Activated T-helper 1 cell treated with Interleukin-2 at 50 U/mL for 16 hours (primary cell): ENCODE results near the gene PGAM5.
"Not testable (repeated sequence)": the region's sequence is repeated elsewhere in the genome, so short reads cannot be mapped to it uniquely, and the experiment has no call there.

ENCODE experiments used
- DNase-seq: peaks from one replicate; pipeline ENCODE4 v3.0.0-alpha.2; 2020; ENCODE audit warnings: low read depth

Gene PGAM5

GRCh38 chr12:132753670-132754069, 43.0 kb downstream of the PGAM5 start:
- DNase-seq: not testable (repeated sequence)

DNA sequence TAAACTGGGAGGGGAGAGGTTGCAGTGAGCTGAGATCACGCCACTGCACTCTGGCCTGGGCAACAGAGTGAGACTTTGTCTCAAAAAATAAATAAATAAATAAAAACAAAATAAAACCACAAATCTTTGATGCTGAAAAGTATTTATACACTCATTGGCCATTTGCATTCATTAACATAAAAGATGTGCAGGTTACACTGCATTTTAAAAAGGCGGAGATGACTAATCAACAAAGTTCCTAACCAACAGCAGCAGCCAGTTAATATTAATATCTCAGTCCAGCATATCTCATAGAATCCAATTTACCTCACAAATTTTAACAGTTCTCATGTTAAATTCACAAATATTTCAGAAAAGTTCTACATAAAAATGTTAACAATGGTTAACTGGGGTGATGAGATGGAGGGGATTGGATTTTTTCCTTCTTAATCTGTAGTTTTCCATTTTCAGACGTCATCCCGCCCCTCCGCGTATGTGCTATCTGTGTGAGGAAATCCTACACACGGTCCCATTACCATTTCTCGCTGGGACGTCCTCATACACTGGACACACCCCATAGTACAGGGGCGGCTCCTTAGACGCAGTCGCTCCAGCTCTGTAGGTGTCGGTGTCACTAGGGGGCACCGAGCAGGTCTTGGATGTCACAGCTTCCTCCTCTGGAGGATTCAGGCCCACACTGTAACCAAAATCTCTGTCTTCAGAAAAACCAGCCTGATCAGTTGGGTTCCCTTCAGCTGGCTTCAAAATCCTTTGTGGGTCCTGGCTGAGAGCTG, 43.7 kb downstream of the PGAM5 start:
- no peak for DNase-seq

- not testable (repeated sequence) for DNase-seq
Observed at GRCh38 chr12:132758825-132759224, 48.2 kb downstream of the PGAM5 start.

DNA sequence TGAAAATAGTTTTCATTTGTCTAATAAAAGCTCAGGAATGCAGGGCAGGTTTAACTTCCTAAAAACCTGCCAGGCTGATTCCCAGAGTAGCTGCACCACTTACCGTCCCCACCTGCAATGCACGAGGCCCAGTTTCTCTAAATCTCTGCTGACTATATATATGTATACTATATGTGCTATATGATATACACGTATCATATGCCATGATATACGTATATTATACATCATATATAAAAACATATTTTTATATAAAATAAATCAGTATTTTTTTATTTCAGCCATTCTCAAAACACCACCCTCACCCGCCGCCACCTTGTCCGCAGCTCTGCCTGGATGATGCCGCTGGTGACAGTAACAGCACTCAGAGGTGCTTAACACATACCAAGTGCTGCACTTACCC, 48.7 kb downstream of the PGAM5 start:
- DNase-seq: no peak

GRCh38 chr12:132761032-132761920, 50.6 kb downstream of the PGAM5 start, which contains the start of gene ANKLE2:
ANKLE2 (minus strand) TSS chr12:132761832; CDS start chr12:132761798, 34 bp downstream.
- peak; percentile 49 for DNase-seq

DNA sequence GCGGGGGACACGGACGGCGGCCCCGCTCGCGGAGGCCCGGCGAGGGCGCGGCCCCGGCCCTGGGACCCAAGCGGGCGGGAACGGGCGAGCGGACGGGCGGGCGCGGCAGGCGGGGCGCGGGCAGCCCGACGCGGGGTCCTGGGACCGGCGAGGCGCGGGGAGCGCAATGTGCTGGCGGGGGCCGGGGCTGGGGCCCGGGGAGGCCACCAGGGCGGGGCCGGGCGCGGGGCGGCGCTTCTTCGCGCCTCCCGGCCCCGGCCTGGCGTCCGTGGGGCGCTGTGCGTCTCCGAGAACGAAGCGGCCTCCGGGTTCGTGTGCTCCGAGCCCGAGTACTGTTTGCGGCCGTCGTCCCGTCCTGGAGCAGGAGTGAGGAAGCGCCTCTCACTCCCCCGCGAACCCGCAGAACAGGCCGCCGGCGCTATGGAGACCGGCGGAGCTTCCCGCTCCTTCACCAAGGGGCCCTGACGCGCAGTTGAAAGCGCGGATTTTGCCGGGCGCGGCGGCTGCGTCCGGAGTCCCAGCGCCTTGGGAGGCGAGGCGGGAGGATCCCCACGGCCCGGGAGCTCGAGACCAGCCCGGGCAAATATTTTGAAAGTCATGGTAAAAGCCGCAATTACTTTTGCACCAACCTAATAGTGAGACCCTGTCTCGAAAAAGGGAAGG, 51.4 kb downstream of the PGAM5 start:
- peak; percentile 85 for DNase-seq

DNA sequence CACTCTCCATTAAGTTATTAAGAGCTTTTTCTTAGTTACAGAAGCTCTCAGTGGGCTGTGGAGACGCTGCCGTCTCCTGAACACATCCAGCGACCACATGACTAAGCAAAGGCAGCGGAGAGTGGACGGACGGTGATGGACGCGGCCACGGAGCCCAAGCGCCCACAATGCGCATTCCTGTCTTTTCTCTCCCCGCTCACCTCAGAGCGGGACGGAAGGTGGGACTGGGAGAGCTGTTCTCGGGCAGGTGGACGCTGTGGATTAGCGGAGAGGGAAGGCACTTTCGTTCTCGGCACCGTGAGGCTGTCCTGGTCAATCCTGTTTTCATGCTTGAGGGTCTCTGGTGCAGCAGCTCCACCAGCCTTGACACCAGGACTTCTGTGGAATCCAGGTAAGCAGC, 53.6 kb downstream of the PGAM5 start:
- DNase-seq: no peak

DNA sequence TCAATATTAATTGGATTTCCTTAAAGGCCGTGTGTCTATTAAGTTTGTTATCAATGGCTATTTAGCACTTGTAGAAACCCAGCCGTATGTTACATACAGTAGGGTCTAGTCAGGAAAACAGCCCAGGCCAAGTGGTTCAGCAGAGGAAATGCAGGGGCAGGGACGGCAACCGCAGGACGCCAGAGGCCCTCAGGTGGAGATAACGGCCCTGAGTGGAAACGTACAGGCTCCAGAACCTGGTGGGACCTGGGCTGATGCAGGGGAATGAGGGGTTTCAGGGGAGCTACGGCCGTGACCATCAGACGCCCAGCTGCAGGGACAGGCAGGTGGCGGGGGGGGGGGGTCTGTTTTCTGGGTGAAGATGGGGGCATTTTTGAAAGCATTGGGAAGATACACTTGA, 54.7 kb downstream of the PGAM5 start:
- DNase-seq: no peak

DNA sequence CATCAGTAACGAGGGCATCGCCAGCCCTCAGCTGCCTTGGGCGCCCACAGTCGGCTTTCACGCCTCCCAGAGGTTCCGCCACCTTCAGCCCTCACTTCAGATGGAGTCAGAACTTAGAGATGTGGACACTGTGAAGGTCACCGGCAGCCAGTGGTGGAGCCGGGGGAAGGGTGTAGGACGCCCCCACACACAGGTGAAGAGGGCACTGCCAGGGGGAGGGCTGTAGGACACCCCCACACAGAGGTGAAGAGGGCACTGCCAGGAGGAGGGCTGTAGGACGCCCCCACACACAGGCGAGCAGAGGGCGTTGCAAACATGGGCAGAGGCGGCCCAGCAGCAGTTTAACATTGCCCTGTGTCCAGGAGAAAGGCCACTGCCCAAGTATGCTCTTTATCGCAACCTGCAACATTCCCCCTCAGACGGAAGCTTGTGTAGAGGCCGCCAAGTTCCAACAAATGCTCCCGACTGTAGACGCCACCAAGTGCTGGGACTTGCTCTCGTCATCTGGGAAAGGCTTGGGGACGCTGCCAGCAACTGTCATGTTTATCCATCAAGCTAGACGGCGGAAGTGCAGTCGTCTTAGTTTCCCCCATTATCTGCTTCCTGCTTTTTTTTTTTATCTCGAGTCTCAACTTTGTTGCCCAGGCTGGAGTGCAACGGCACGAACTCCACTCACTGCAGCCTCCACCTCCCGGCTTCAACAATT, 55.9 kb downstream of the PGAM5 start:
- DNase-seq: no peak

DNA sequence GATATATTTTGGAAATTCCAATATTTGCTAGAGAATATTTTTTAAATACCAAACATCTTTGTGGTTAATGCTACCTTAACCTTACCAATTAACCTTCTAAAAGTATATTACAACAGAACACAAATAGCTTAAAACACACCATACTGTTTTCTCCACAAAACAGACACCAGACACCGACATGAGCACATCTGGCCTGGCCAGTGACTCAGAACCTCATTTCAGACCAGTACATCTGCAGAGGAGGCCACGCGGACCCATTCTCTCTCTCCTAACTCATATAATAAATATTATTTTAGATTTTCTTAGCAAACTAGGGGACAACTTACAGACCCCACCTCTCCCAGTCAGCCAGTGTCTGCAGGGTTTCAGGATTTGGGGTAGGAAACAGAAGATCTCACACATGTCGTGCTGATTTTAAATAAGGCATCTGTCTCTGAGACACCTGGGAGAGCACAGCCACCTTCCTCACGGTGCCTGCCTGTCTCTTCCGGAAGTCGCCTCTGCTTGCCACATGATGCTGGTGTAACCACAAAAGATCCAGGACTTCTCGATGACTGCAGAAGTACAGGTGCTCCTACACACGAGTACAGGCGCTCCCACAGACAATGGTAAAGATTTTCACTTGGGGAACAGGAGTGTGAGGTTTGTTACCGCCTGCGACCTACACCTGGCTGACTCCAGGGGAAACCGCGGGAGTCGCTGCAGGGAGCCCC, 60.6 kb downstream of the PGAM5 start:
- DNase-seq: peak; percentile 31
